ENCODE data around the gene C16orf89.
"Not testable (repeated sequence)": the region's sequence is repeated elsewhere in the genome, so short reads cannot be mapped to it uniquely, and the experiment has no call there.

The C16orf89 gene

GRCh38 chr16:5097470-5098220, 31.9 kb upstream of the C16orf89 start, which contains the start of gene EEF2KMT (continued):
- TF ChIP-seq GLIS1 (tag by site-specific recombination; IDR thresholded peaks at IDR 0.05) (peak; percentile 32; the same call in 1 of the 2 replicates), PATZ1 (tag by site-specific recombination; IDR thresholded peaks at IDR 0.05) (peak; percentile 82), BCL11B (tag by site-specific recombination; IDR thresholded peaks at IDR 0.05; ENCODE audit: low read depth) (peak; percentile 53; the same call in 1 of the 2 replicates), MYNN (tag by site-specific recombination; IDR thresholded peaks at IDR 0.05; ENCODE audit: borderline replicate concordance) (peak; percentile 56; the same call in 1 of the 2 replicates), KLF1 (tag by site-specific recombination; IDR thresholded peaks at IDR 0.05) (peak; percentile 73), SP3 (tag by site-specific recombination; IDR thresholded peaks at IDR 0.05) (peak; percentile 87), KLF9 (tag by site-specific recombination; IDR thresholded peaks at IDR 0.05; ENCODE audit: low read depth) (peak; percentile 89), ZBTB20 (tag by site-specific recombination; IDR thresholded peaks at IDR 0.05) (peak; percentile 21; the same call in 1 of the 2 replicates), SP2 (tag by site-specific recombination; IDR thresholded peaks at IDR 0.05) (peak; percentile 75), ZSCAN30 (tag by site-specific recombination; IDR thresholded peaks at IDR 0.05) (0 out of 2 replicates have a peak, but pooled peaks have one; percentile 17)

GRCh38 chr16:5097061-5097469, 31.3 kb upstream of the C16orf89 start:
- peak overlapping the region; percentile 70; the same call in 1 of the 2 replicates for H3K27ac ChIP-seq (ENCODE audit: extremely low read depth, low read depth, low read length)
- peak overlapping the region; percentile 63 for H3K4me3 ChIP-seq (ENCODE audit: low read depth, low read length)
- POLR2A ChIA-PET; H3K4me1 ChIP-seq (ENCODE audit: control insufficient read depth, insufficient read depth, low read length); H3K9me3 ChIP-seq (ENCODE audit: control insufficient read depth, insufficient read depth, low read depth, low read length); H3K36me3 ChIP-seq (ENCODE audit: control insufficient read depth in 2 of 2, insufficient read depth in 1 of 2, low read length in 2 of 2): not testable (repeated sequence)
- TF ChIP-seq ZNF335 (tag by site-specific recombination; conservative IDR thresholded peaks at IDR 0.05), result peak; percentile 64
- CTCF ChIA-PET, result interaction anchor here (0.6 kb wide), 1 partner anchor 41 kb away, joined by 3 read pairs; no protein-coding TSS in a partner anchor

- peak; percentile 62; the same call in 1 of the 2 replicates for TF ChIP-seq PRDM10 (tag by site-specific recombination; IDR thresholded peaks at IDR 0.05)
- H3K36me3 ChIP-seq (ENCODE audit: control insufficient read depth in 2 of 2, insufficient read depth in 1 of 2, low read length in 2 of 2); H3K27ac ChIP-seq (ENCODE audit: extremely low read depth, low read depth, low read length); H3K9me3 ChIP-seq (ENCODE audit: control insufficient read depth, insufficient read depth, low read depth, low read length); H3K4me1 ChIP-seq (ENCODE audit: control insufficient read depth, insufficient read depth, low read length); CTCF ChIA-PET; POLR2A ChIA-PET: not testable (repeated sequence)
- peak overlapping the region; percentile 63; the same call in 1 of the 2 replicates for H3K4me3 ChIP-seq (ENCODE audit: low read depth, low read length)
Measured at GRCh38 chr16:5096437-5097060, 30.8 kb upstream of the C16orf89 start.

Measured in HEK293 (cell line).